HFFc6 (cell line): ENCODE results near the gene MAP2K3. TPM values are rescaled to one million over a fixed set of nuclear protein-coding genes. Genes with fewer than 3 reads are reported as not detected.
"Not testable (repeated sequence)": the region's sequence is repeated elsewhere in the genome, so short reads cannot be mapped to it uniquely, and the experiment has no call there.

Experiments
- DNase-seq: peaks from one replicate; pipeline ENCODE4 v3.0.0-alpha.2; 2018
- H3K27ac Mint-ChIP-seq: 2 replicates; pipeline ENCODE4 v1.8.0; 2020; ENCODE audit warnings: mild to moderate bottlenecking, mixed read lengths
- H3K27me3 Mint-ChIP-seq: 2 replicates; pipeline ENCODE4 v1.8.0; 2021; ENCODE audit warnings: mild to moderate bottlenecking, moderate library complexity, mixed read lengths; ENCODE audit not compliant: insufficient read depth
- H3K36me3 Mint-ChIP-seq: 2 replicates; pipeline ENCODE4 v1.8.0; 2021; ENCODE audit warnings: low read depth, mixed read lengths
- H3K4me1 Mint-ChIP-seq: 2 replicates; pipeline ENCODE4 v1.8.0; 2020; ENCODE audit warnings: low read depth, mixed read lengths
- H3K4me3 Mint-ChIP-seq: 2 replicates; pipeline ENCODE4 v1.8.0; 2020; ENCODE audit warnings: mild to moderate bottlenecking, moderate library complexity, mixed read lengths
- H3K9me3 Mint-ChIP-seq: 2 replicates; pipeline ENCODE4 v1.8.0; 2020; ENCODE audit warnings: mild to moderate bottlenecking, mixed read lengths
- total RNA-seq, 6 experiments: library from RNA; stranded (reverse); fragmentation: NEBNext Ultra II Directional; extraction: Animal tissue kit (Norgen Biotek cat#: 25700); gene quantifications; 2 replicates in 1 of 6; 3 replicates in 5 of 6; pipeline ENCODE4 v1.2.3, GENCODE V29; 2021
- TF ChIP-seq, protein P1 (sequence below): fragments of 200-600 bp; sonication (generic); IDR thresholded peaks from 2 replicates; pipeline ENCODE4 v1.5.0; 2021; ENCODE audit warnings: antibody characterized with exemption, mild to moderate bottlenecking

The MAP2K3 gene
- total RNA-seq, 6 experiments from 2014 or later: 177 to 221 (median 184) TPM

DNA sequence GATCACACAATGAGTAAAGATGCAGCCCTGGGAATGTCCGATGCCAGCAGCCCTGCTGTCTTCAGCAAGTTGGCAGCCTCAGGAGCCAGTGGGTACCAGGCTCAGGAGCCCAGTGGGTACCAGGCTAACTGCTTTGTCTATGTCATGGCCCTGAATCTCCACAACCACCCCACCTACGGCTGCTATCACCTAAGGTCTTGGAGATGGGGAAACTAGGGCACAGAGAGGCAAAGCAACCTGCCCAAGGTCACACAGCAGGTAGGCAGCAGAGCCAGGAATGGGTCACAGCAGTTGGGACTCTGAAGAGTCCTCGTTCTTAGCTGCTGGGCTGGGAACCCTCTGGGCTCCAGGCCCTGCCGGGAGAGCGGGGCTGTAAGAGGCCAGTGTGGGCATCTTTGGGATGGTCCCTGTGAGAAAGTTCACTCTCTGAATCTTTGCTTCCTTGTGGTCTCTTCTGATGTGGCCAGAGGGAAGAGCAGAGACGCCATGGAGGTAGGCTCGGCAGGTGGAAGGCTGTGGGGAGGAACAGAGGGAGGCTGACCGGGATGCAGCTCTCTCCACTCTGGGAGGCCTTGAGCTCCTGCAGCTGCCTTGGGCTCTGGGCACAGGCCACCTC, 57.5 kb downstream of the MAP2K3 start:
- not testable (repeated sequence) for H3K27ac Mint-ChIP-seq, H3K27me3 Mint-ChIP-seq, H3K9me3 Mint-ChIP-seq, DNase-seq, H3K4me1 Mint-ChIP-seq, H3K4me3 Mint-ChIP-seq, H3K36me3 Mint-ChIP-seq

DNA sequence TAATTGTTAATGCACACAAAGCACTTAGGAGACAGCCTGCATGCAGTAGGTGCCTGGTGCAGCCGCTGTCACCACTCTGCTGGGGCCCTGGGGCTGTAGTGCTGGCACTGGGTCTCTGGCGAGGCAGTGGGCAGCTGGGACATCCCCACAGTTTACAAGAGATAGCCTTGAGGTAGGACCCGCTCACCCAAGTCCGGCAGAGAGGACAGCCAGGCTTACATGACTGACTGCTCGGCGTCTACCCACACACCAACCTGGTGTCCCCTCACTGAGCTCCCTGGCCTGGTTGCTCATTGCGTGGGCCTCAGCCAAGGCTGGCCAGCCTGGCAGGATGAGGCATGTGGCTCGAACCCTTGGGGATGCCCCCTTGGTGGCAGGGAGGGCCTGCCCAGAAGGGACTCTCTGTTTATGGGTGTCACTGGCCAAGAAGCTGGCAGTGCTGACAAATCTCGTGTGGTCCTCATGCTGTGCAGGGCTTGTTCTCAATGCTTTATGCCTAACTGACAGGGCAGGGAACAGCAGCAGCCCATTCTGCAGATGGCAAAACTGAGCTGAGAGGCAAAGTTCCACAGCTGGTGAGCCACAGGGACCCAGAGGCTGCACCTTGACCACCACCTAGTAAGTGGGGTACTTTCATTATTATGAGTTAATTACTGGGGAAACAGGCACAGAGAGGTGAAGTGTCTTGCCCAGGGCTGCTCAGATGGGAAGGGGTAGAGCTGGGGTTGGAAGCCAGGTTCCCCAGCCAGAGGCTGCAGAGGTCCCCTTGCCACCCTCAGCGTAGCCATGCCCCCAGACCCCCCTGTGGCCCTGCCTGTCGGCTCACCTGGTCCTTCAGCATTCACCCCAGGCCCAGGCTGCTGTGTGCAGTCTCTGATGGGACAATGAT, 58.8 kb downstream of the MAP2K3 start:
- H3K27ac Mint-ChIP-seq, H3K9me3 Mint-ChIP-seq, H3K27me3 Mint-ChIP-seq, H3K36me3 Mint-ChIP-seq, H3K4me1 Mint-ChIP-seq, DNase-seq, H3K4me3 Mint-ChIP-seq: not testable (repeated sequence)

DNA sequence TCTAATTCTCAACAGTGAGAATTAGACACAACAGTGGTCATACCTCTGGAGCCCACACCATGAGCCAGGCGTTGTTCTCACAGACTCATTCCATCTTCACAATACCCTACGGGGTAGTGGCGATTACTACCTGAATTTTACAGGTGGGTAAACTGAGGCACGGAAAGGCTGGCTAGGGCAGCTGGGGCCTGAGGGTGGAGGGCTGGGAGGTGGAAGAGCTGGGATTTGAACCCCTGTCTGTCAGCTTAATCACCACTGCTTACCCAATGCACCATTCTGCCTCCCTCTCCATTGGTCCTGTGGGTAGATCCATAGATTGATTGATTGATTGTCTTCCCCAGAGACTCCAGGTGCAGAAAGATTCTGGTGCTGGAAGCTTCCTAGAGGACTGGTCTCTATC, 60.3 kb downstream of the MAP2K3 start:
- not testable (repeated sequence) for H3K4me1 Mint-ChIP-seq, H3K4me3 Mint-ChIP-seq, H3K27me3 Mint-ChIP-seq, H3K36me3 Mint-ChIP-seq, H3K9me3 Mint-ChIP-seq, H3K27ac Mint-ChIP-seq, DNase-seq

DNA sequence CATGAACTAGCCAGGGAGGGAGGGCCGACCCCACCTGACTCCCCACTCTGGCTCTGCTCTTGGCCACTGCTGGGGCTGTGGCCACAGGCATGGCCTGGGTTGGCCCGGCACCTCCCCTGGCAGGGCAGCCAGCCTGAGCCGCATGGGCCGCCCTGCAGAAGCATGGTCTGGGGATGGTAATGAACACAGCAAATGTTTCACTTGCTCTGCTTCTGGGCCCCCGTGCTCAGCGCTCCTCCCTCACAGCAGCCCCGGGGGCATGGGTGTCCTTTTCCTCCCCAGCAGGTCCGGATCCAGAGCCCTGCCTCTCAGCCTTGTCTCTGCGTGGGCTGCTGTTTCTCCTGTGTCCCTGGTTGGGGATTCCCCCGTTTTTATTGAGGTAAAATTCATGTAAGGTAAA, 60.7 kb downstream of the MAP2K3 start:
- no peaks in the 10 kb centered on the region for H3K36me3 Mint-ChIP-seq
- no peak overlapping the region for H3K27ac Mint-ChIP-seq
- H3K27me3 Mint-ChIP-seq: peaks cover 3% of the 10 kb centered on the region
- TF ChIP-seq, protein P1, sequence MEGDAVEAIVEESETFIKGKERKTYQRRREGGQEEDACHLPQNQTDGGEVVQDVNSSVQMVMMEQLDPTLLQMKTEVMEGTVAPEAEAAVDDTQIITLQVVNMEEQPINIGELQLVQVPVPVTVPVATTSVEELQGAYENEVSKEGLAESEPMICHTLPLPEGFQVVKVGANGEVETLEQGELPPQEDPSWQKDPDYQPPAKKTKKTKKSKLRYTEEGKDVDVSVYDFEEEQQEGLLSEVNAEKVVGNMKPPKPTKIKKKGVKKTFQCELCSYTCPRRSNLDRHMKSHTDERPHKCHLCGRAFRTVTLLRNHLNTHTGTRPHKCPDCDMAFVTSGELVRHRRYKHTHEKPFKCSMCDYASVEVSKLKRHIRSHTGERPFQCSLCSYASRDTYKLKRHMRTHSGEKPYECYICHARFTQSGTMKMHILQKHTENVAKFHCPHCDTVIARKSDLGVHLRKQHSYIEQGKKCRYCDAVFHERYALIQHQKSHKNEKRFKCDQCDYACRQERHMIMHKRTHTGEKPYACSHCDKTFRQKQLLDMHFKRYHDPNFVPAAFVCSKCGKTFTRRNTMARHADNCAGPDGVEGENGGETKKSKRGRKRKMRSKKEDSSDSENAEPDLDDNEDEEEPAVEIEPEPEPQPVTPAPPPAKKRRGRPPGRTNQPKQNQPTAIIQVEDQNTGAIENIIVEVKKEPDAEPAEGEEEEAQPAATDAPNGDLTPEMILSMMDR: no peak
- DNase-seq: no peak
- no peaks in the 10 kb centered on the region; the same call in 1 of the 2 replicates for H3K4me1 Mint-ChIP-seq
- H3K4me3 Mint-ChIP-seq: no peak overlapping the region
- no peaks in the 10 kb centered on the region; the same call in 1 of the 2 replicates for H3K9me3 Mint-ChIP-seq

DNA sequence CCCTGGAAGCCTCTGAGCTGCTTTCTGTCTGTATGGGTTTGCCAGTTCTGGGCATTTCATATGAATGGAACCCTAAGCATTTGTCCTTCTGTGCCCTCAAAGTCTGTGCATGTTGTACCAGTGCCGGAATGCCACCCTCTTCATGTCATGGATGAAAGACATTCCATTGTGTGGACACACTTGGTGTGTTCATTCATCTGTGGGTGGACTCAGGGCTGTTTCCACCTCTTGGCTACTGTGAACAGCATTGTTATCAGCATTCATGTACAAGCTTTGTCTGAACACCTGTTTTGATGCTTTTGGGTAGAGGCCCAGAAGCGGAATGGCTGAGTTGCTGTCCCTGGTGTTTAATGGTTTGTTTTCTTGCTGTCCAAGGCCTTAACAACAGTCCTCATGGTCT, 61.6 kb downstream of the MAP2K3 start:
- H3K27ac Mint-ChIP-seq, H3K36me3 Mint-ChIP-seq, H3K4me3 Mint-ChIP-seq, H3K27me3 Mint-ChIP-seq, H3K4me1 Mint-ChIP-seq, DNase-seq, H3K9me3 Mint-ChIP-seq: not testable (repeated sequence)

DNA sequence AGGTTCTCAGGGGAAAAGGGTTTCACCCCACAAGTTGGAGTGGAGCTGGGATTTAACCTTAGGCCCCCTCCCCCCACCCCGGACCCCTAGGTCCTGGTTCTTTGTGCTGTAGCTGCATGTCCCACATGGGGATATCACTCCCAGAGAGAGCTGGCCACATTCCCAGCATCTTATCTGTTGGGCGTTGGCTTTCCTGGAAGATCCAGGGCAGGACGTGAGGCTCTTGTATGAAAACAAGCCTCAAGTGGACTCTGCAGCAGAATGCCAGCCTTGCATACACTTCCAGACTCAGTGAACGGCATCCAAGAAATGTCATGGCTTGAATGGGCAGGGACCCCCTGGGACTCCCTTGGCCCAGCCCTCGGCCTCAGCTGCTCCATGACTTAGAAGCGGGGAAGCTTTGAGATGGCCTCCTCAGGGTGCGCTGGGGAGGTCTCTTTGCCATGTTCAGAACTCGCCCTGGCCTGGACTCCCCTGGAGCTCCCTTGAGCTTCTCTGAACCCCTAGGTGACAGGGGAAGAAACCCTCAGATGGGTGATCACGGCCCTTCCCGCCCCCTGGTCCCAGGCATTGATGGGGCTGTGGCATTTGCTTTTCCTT, 62.2 kb downstream of the MAP2K3 start:
- not testable (repeated sequence) for DNase-seq, H3K4me1 Mint-ChIP-seq, H3K9me3 Mint-ChIP-seq, H3K4me3 Mint-ChIP-seq, H3K27ac Mint-ChIP-seq, H3K27me3 Mint-ChIP-seq, H3K36me3 Mint-ChIP-seq

DNA sequence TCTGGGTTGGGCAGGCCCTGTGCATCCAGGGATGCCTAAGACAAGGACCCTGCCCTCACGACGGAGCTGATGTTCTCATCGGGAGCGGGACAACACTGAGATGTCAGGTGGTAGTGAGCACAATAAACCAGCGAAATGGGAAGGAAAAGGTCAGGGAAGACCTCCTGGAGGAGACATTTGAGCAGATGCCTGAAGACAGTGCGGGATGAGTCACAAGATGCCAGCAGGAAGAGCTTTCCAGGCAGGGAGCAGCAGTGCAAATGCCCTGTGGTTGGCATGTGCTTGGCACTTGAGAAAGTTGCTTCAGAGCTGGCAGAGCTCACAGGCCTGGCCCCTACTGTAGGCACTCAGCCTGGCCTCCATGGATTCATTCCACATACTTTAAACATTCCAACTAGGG, 63.1 kb downstream of the MAP2K3 start:
- not testable (repeated sequence) for DNase-seq, H3K4me3 Mint-ChIP-seq, H3K27ac Mint-ChIP-seq, H3K27me3 Mint-ChIP-seq, H3K4me1 Mint-ChIP-seq, H3K9me3 Mint-ChIP-seq, H3K36me3 Mint-ChIP-seq

DNA sequence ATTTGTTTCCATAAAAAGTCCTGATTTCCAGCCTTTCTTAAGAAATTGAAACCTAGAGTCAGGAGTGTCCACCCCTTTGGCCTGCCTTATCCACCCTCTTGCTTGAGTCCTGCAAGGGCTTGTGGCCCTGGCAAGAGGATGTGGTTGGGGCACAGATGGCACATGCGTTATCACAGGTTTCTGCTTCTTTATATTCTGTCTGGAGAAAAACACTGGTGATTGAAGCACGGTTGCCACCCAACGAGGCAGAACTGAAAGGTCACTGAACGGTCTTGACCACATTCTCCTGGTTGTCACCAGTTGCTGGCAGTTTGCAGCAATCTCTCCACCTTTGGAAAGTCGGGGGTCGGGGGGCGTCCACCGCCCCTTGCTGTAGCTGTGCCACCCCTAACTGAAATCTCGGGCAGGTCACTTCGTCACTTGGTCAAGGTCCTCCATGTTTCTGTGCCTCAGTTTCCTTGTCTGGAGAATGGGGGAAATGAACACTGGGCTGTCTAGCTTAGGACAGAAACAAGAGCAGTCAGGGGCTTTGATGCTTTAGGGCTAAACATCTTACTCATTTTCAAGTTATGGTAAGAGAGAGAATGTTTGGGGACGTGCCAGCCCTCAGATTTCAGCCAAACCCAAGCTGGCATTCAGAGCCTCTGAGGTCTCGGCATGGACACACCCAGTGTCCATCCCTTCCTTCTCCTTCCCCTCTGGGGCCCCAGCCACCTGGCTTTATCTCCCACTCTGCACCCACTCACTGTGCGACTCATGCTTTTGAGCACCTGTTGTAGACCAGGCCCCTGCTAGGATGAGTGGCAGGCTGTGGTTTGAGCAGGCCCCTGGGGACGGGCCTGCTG, 63.8 kb downstream of the MAP2K3 start:
- peak; percentile 28 for DNase-seq
- H3K4me3 Mint-ChIP-seq, H3K4me1 Mint-ChIP-seq, H3K9me3 Mint-ChIP-seq, H3K27ac Mint-ChIP-seq, H3K36me3 Mint-ChIP-seq, H3K27me3 Mint-ChIP-seq: not testable (repeated sequence)

DNA sequence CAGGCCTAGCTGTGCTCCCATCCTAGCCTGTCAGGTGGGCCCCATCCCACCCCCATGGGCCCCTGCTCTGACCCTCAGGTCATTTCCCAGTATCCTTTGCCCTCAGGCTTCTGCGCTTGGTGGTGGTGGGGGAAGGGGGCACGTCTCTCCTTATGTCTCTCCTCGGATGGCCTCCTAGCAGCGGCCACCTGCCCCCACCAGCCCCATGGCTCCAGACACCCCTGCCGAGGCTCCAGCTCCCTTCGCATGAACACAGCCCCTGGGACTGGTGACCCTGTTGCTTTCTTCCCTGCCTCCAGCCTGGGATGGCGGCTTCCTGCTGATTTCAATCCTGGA, 64.4 kb downstream of the MAP2K3 start:
- H3K27me3 Mint-ChIP-seq, H3K9me3 Mint-ChIP-seq, DNase-seq, H3K4me3 Mint-ChIP-seq, H3K4me1 Mint-ChIP-seq, H3K36me3 Mint-ChIP-seq, H3K27ac Mint-ChIP-seq: not testable (repeated sequence)

DNA sequence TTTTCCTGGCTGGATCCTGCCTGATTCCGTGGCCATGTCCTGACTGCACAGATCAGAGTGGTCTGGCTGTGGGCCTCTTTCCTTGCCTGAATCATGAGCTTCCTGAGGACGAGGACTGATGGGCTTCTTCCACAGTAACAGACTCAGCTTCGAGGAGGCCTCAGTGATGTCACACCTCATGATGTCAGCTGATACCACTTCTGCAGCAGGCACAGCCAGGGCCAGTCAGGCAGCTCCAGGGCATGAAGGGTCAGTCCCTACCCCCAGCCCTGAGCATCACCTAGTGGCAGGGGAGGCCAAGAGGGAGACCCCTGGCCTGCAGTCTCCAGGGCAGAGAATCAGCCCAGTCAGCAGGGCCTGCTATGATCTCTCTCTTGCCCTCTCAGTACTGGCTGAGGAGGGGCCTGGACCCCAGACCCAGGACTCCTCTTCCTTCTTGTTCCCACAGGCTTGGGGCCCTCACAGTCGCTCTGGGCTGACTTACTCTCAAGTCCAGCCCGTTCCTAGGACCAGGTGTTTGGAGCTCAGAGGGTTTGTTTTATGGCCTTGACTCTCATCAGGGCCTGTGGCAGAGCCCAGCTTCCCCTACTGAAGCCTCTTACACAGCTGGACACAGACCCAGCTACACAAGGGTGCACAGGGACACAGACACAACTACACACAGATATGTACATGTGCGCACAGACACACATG, 65.0 kb downstream of the MAP2K3 start:
- not testable (repeated sequence) for H3K4me1 Mint-ChIP-seq, H3K9me3 Mint-ChIP-seq, H3K36me3 Mint-ChIP-seq, H3K27ac Mint-ChIP-seq, H3K27me3 Mint-ChIP-seq, DNase-seq, H3K4me3 Mint-ChIP-seq

DNA sequence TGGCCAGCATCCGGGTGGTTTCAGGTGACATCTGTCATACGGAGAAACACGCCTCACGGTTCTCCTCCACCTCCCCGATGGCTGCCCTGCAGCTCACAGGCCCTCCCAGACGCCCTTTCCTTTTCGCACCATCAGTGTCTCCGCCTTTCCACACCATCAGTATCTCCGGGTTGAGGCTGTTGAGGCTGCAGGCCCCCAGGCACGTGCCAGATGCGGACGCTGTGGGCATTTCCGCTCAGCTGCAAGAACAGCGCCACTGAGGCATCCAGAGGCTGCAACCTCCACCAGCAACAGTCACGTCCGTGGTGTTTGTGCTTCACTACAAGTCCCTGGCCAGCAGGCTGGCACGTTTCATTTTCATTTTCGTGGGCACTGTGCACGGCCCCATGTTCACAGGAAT, 66.0 kb downstream of the MAP2K3 start:
- H3K27me3 Mint-ChIP-seq, H3K27ac Mint-ChIP-seq, H3K36me3 Mint-ChIP-seq, H3K9me3 Mint-ChIP-seq, H3K4me1 Mint-ChIP-seq, DNase-seq, H3K4me3 Mint-ChIP-seq: not testable (repeated sequence)
